ENCODE data around the gene IL32. TPM values are rescaled to one million over a fixed set of nuclear protein-coding genes. Genes with fewer than 3 reads are reported as not detected.

Gene IL32
- total RNA-seq, 2 donors from 2014 or later = 51.7 to 64.0 TPM

GRCh38 chr16:3084491-3084890, 19.1 kb downstream of the IL32 start:
- ATAC-seq = no peak
- no peak for DNase-seq
- intact Hi-C loops (cut with DNase I) = no loop called here

- intact Hi-C loops (cut with DNase I) = no loop called here
- no peak for ATAC-seq
- no peak for DNase-seq
Measured at GRCh38 chr16:3084969-3085670, 19.7 kb downstream of the IL32 start.

GRCh38 chr16:3085868-3086595, 20.6 kb downstream of the IL32 start:
- no peak for DNase-seq
- no peak for ATAC-seq

GRCh38 chr16:3086596-3087242, 21.3 kb downstream of the IL32 start:
- intact Hi-C loops (cut with DNase I) = no loop called here

More at GRCh38 chr16:3085868-3086595, 20.6 kb downstream of the IL32 start:
- intact Hi-C loops (cut with DNase I) = no loop called here

GRCh38 chr16:3087243-3088235, 22.1 kb downstream of the IL32 start:
- DNase-seq = peak; percentile 53
- peak; percentile 60 to 76 for ATAC-seq
- intact Hi-C loops (cut with DNase I) = no loop called here

More at GRCh38 chr16:3086596-3087242, 21.3 kb downstream of the IL32 start:
- ATAC-seq = peak; percentile 41 to 72
- no peak for DNase-seq

- DNase-seq = no peak
Measured at GRCh38 chr16:3088450-3088849, 23.0 kb downstream of the IL32 start.

GRCh38 chr16:3088925-3089716, 23.7 kb downstream of the IL32 start:
- intact Hi-C loops (cut with DNase I) = no loop called here
- ATAC-seq = no peak
- DNase-seq = no peak

More at GRCh38 chr16:3088450-3088849, 23.0 kb downstream of the IL32 start:
- ATAC-seq = no peak
- intact Hi-C loops (cut with DNase I) = no loop called here

- ATAC-seq (no peak), DNase-seq (no peak)
- intact Hi-C loops (cut with DNase I) = no loop called here
Measured at GRCh38 chr16:3089717-3090592, 24.5 kb downstream of the IL32 start.

- ATAC-seq (no peak), DNase-seq (no peak)
- intact Hi-C loops (cut with DNase I) = no loop called here
Measured at GRCh38 chr16:3091551-3091950, 26.1 kb downstream of the IL32 start.

GRCh38 chr16:3092501-3092941, 27.1 kb downstream of the IL32 start:
- ATAC-seq = no peak
- intact Hi-C loops (cut with DNase I) = no loop called here
- no peak for DNase-seq

- intact Hi-C loops (cut with DNase I) = no loop called here
- no peak for DNase-seq
- no peak for ATAC-seq
Measured at GRCh38 chr16:3094289-3095027, 29.0 kb downstream of the IL32 start.

- intact Hi-C loops (cut with DNase I) = no loop called here
- peak; percentile 7 to 24 for ATAC-seq
Measured at GRCh38 chr16:3095869-3096268, 30.4 kb downstream of the IL32 start.

GRCh38 chr16:3096362-3096761, 30.9 kb downstream of the IL32 start:
- DNase-seq = no peak
- intact Hi-C loops (cut with DNase I) = no loop called here
- no peak for ATAC-seq

More at GRCh38 chr16:3095869-3096268, 30.4 kb downstream of the IL32 start:
- no peak for DNase-seq

GRCh38 chr16:3097266-3097665, 31.8 kb downstream of the IL32 start:
- ATAC-seq (no peak), DNase-seq (no peak)
- intact Hi-C loops (cut with DNase I) = no loop called here

- ATAC-seq (no peak), DNase-seq (no peak)
- intact Hi-C loops (cut with DNase I) = no loop called here
Measured at GRCh38 chr16:3098459-3099394, 33.3 kb downstream of the IL32 start, which contains the start of gene ZSCAN10. ZSCAN10 (minus strand) TSS chr16:3099294; CDS start chr16:3092937, 6,357 bp downstream.
